ENCODE data around the gene FHL3. TPM values are rescaled to one million over a fixed set of nuclear protein-coding genes. Genes with fewer than 3 reads are reported as not detected.
A peak's percentile ranks its signal among the peaks of the same experiment; 100 is the strongest.

Gene FHL3
- total and polyA plus RNA-seq, 2 donors (not counting 3 experiments of a cell fraction or from before 2014, with no cell fraction given): 26.1 to 58.7 TPM

DNA sequence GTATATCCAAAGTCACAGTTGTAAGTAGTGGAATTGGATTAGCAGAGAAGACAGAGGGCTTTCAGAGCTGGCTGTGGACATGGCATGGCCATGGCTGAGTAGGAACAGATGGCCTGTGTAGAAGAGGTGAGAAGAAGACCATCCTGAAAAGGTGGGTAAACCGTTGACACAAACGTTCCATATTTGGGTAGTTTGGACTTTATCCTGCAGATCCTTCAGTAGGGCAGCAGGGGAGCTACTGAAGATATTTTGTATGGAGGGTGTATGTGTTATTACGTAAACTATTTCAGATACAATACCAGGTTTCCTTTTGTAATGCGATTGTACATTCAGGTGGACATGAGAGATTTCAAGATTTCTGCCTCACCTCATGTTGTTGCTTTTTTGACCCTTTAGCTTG, 8.9 kb upstream of the FHL3 start:
- H3K27ac ChIP-seq (ENCODE audit: insufficient read depth, low read depth, low read length): no peak overlapping the region
- no peaks in the 10 kb centered on the region for H3K27me3 ChIP-seq (ENCODE audit: control insufficient read depth in 2 of 2, insufficient read depth in 2 of 2, low read length in 2 of 2)
- no peaks in the 10 kb centered on the region for H3K9me1 ChIP-seq (replicated peaks; ENCODE audit: control insufficient read depth, extremely low read depth, insufficient read depth, low read length)
- peak overlapping the region; percentile 80 for H3K4me2 ChIP-seq (ENCODE audit: insufficient read depth, low read length)
- peaks cover 47% of the 10 kb centered on the region for H3K79me2 ChIP-seq (ENCODE audit: control insufficient read depth, insufficient read depth, low read length)
- DNase-seq (ENCODE audit: low read depth, low spot score) (no peak), FAIRE-seq (no peak)
- peaks cover 5 to 10% of the 10 kb centered on the region in 2 experiments for H3K36me3 ChIP-seq (ENCODE audit: control insufficient read depth in 2 of 2, extremely low read depth in 1 of 2, insufficient read depth in 2 of 2, low read length in 2 of 2)
- ChIA-PET CTCF (interaction anchor here (0.7 to 1.8 kb wide), 4 partner anchors 9 to 23 kb away, joined by 3 to 5 read pairs (median 3); no protein-coding TSS in a partner anchor), POLR2A (interaction anchor here (0.7 to 1.1 kb wide), 2 partner anchors 14 to 20 kb away, joined by 3 read pairs; no protein-coding TSS in a partner anchor)
- peaks cover 43% of the 10 kb centered on the region for H3K4me1 ChIP-seq (ENCODE audit: control insufficient read depth, extremely low read depth, insufficient read depth, low read length)
- TF ChIP-seq MYC (IDR thresholded peaks at IDR 0.05; ENCODE audit: low read depth, low read length): no peak
- TF ChIP-seq EZH2 (IDR thresholded peaks at IDR 0.05; ENCODE audit: borderline replicate concordance, low read depth, low read length, severe bottlenecking): no peak
- TF ChIP-seq, protein P1, sequence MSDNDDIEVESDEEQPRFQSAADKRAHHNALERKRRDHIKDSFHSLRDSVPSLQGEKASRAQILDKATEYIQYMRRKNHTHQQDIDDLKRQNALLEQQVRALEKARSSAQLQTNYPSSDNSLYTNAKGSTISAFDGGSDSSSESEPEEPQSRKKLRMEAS (IDR thresholded peaks at IDR 0.05; ENCODE audit: insufficient read depth, insufficient read length): no peak
- no peak for TF ChIP-seq FOS (IDR thresholded peaks at IDR 0.05; ENCODE audit: borderline replicate concordance, insufficient read depth, low read length)
- TF ChIP-seq GATA2 (IDR thresholded peaks at IDR 0.05; ENCODE audit: insufficient read depth, insufficient read length, low read depth, low read length): no peak
- no peak for TF ChIP-seq JUN (IDR thresholded peaks at IDR 0.05; ENCODE audit: borderline replicate concordance, insufficient read depth, insufficient read length, low read depth)
- TF ChIP-seq POLR2A (IDR thresholded peaks at IDR 0.05; ENCODE audit: low read depth, low read length): no peak
- no TSS peak for BruUV-seq (replicated peaks)
- H3K4me3 ChIP-seq (replicated peaks in 1 of 3; ENCODE audit: insufficient read depth in 1 of 3, low read depth in 1 of 3, low read length in 3 of 3): no peak overlapping the region
- dilution Hi-C loops (cut with MboI; ENCODE audit: extremely low pct_ligation_motif_present, low sequenced_read_pairs) (no loop called here), intact Hi-C loops (cut with micrococcal nuclease) (loop anchor here (10.0 kb wide), 1 partner anchor 439 kb away; no protein-coding TSS in a partner anchor)
- peaks cover 2% of the 10 kb centered on the region for H4K20me1 ChIP-seq (replicated peaks; ENCODE audit: control insufficient read depth, extremely low read depth, insufficient read depth, low read length)
- no peaks in the 10 kb centered on the region for H3K9me3 ChIP-seq (replicated peaks; ENCODE audit: control insufficient read depth, insufficient read depth, low read length)
- no peak overlapping the region for H3K9ac ChIP-seq (replicated peaks; ENCODE audit: extremely low read depth, insufficient read depth, low read length)
- H2AFZ ChIP-seq (ENCODE audit: low read depth, low read length): no peak overlapping the region

DNA sequence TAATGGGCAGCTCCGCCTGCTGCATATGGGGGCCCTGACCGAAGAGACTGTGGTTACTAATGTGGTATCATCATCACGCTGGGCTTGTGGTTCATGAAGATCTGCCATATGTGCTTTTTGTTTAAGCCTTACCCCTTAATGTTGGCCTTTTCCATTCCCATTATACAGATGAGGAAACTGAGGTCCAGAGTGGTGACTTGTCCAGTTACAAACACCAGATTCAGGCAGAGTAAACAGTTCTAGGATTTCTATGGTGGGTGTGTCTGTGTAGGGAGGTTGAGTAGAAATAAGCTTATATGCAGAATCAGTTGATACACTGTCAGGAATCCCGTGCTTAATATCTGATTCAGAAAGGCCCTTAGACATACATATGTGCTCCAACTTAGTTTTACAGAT, 7.9 kb upstream of the FHL3 start:
- Histone ChIP-seq H3K36me3 (ENCODE audit: control insufficient read depth in 2 of 2, extremely low read depth in 1 of 2, insufficient read depth in 2 of 2, low read length in 2 of 2) (peaks cover 3 to 4% of the 10 kb centered on the region in 2 experiments), H3K27ac (ENCODE audit: insufficient read depth, low read depth, low read length) (peak overlapping the region; percentile 85), H4K20me1 (replicated peaks; ENCODE audit: control insufficient read depth, extremely low read depth, insufficient read depth, low read length) (no peaks in the 10 kb centered on the region), H3K4me3 (replicated peaks in 1 of 3; ENCODE audit: insufficient read depth in 1 of 3, low read depth in 1 of 3, low read length in 3 of 3) (peak overlapping the region; percentile 27 to 81 (median 58)), H3K79me2 (ENCODE audit: control insufficient read depth, insufficient read depth, low read length) (peaks cover 43% of the 10 kb centered on the region), H2AFZ (ENCODE audit: low read depth, low read length) (no peak overlapping the region), H3K9me1 (replicated peaks; ENCODE audit: control insufficient read depth, extremely low read depth, insufficient read depth, low read length) (no peaks in the 10 kb centered on the region), H3K9me3 (replicated peaks; ENCODE audit: control insufficient read depth, insufficient read depth, low read length) (no peaks in the 10 kb centered on the region), H3K27me3 (ENCODE audit: control insufficient read depth in 2 of 2, insufficient read depth in 2 of 2, low read length in 2 of 2) (no peaks in the 10 kb centered on the region), H3K4me2 (ENCODE audit: insufficient read depth, low read length) (peak overlapping the region; percentile 80), H3K4me1 (ENCODE audit: control insufficient read depth, extremely low read depth, insufficient read depth, low read length) (peaks cover 49% of the 10 kb centered on the region), H3K9ac (replicated peaks; ENCODE audit: extremely low read depth, insufficient read depth, low read length) (peak overlapping the region; percentile 93)
- intact Hi-C loops (cut with micrococcal nuclease) (loop anchor here (10.0 kb wide), 1 partner anchor 438 kb away; no protein-coding TSS in a partner anchor), dilution Hi-C loops (cut with MboI; ENCODE audit: extremely low pct_ligation_motif_present, low sequenced_read_pairs) (no loop called here)
- TF ChIP-seq EZH2 (IDR thresholded peaks at IDR 0.05; ENCODE audit: borderline replicate concordance, low read depth, low read length, severe bottlenecking): no peak
- TF ChIP-seq, protein P2, sequence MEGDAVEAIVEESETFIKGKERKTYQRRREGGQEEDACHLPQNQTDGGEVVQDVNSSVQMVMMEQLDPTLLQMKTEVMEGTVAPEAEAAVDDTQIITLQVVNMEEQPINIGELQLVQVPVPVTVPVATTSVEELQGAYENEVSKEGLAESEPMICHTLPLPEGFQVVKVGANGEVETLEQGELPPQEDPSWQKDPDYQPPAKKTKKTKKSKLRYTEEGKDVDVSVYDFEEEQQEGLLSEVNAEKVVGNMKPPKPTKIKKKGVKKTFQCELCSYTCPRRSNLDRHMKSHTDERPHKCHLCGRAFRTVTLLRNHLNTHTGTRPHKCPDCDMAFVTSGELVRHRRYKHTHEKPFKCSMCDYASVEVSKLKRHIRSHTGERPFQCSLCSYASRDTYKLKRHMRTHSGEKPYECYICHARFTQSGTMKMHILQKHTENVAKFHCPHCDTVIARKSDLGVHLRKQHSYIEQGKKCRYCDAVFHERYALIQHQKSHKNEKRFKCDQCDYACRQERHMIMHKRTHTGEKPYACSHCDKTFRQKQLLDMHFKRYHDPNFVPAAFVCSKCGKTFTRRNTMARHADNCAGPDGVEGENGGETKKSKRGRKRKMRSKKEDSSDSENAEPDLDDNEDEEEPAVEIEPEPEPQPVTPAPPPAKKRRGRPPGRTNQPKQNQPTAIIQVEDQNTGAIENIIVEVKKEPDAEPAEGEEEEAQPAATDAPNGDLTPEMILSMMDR (IDR thresholded peaks at IDR 0.05; ENCODE audit: extremely low read depth in 1 of 2, insufficient read depth in 1 of 2, low read depth in 1 of 2, low read length in 2 of 2): no peak
- no peak for TF ChIP-seq POLR2AphosphoS5 (IDR thresholded peaks at IDR 0.05; ENCODE audit: insufficient read depth, low read depth, low read length)
- TF ChIP-seq MYC (IDR thresholded peaks at IDR 0.05; ENCODE audit: low read depth, low read length): no peak
- TF ChIP-seq JUN (IDR thresholded peaks at IDR 0.05; ENCODE audit: borderline replicate concordance, insufficient read depth, insufficient read length, low read depth): no peak
- TF ChIP-seq, protein P1 (IDR thresholded peaks at IDR 0.05; ENCODE audit: insufficient read depth, insufficient read length): no peak
- TF ChIP-seq GATA2 (IDR thresholded peaks at IDR 0.05; ENCODE audit: insufficient read depth, insufficient read length, low read depth, low read length): no peak
- TF ChIP-seq POLR2A (IDR thresholded peaks at IDR 0.05; ENCODE audit: low read depth, low read length): no peak
- TF ChIP-seq FOS (IDR thresholded peaks at IDR 0.05; ENCODE audit: borderline replicate concordance, insufficient read depth, low read length): no peak
- ChIA-PET POLR2A (interaction anchor here (1.7 kb wide), 1 partner anchor 13 kb away, joined by 14 read pairs; no protein-coding TSS in a partner anchor), CTCF (interaction anchor here (1.0 to 1.9 kb wide), 5 partner anchors 10 to 153 kb away, joined by 3 to 14 read pairs (median 4); partner anchors contain the start of gene SF3A3)
- DNase-seq (ENCODE audit: low read depth, low spot score) (no peak), FAIRE-seq (no peak)
- TSS peak; percentile 56 for BruUV-seq (replicated peaks)
